PC-3 (cell line): ENCODE results near the gene SCYGR5. TPM values are rescaled to one million over a fixed set of nuclear protein-coding genes. Genes with fewer than 3 reads are reported as not detected.

Experiments used
- ATAC-seq: fragments of 200-7000 bp; cut with Tn5 transposase; 2 replicates; pipeline ENCODE4 v1.9.1; 2020; ENCODE audit warnings: mild to moderate bottlenecking, moderate library complexity
- BruUV-seq: library from RNA; stranded (reverse); fragments of 400-500 nt; replicated peaks from 2 replicates; lab custom pipeline; 2021; lab: Mats Ljungman, UMichigan
- CTCF ChIA-PET: fragments of 300-600 bp; sonication (Branson Sonifier 250); formaldehyde crosslinking; loops from one replicate; lab custom pipeline; 2022; ENCODE audit warnings: antibody characterized with exemption; lab: Charles Lee
- POLR2A ChIA-PET: fragments of 300-600 bp; sonication (Branson Sonifier 250); formaldehyde crosslinking; loops from one replicate; lab custom pipeline; 2022; ENCODE audit warnings: antibody characterized with exemption; ENCODE audit not compliant: unreplicated experiment; lab: Charles Lee
- DNase-seq: peaks from one replicate; pipeline ENCODE4 v3.0.0-alpha.2; 2015
- H2AFZ ChIP-seq: fragments of 300-600 bp; sonication (generic); 2 replicates; pipeline ENCODE4 v1.6.0; 2016; ENCODE audit warnings: antibody characterized with exemption, low read length
- H3F3A ChIP-seq: fragments of 300-600 bp; sonication (generic); one replicate; pipeline ENCODE4 v1.6.0; 2017; ENCODE audit warnings: antibody characterized with exemption, low read length, control low read depth, mild to moderate bottlenecking; ENCODE audit not compliant: unreplicated experiment
- H3K27ac ChIP-seq: fragments of 300-600 bp; sonication (generic); 2 replicates; pipeline ENCODE4 v1.5.1; 2016; ENCODE audit warnings: mild to moderate bottlenecking, low read length
- H3K27me3 ChIP-seq: fragments of 300-600 bp; sonication (generic); 2 replicates; pipeline ENCODE4 v1.6.1; 2016; ENCODE audit warnings: low read length, mixed read lengths
- H3K36me3 ChIP-seq: fragments of 300-600 bp; sonication (generic); 2 replicates; pipeline ENCODE4 v1.6.1; 2016; ENCODE audit warnings: low read depth, mixed run types, low read length, mixed read lengths
- H3K4me1 ChIP-seq: fragments of 300-600 bp; sonication (generic); 2 replicates; pipeline ENCODE4 v1.5.1; 2016; ENCODE audit warnings: low read length; ENCODE audit not compliant: insufficient read depth
- H3K4me2 ChIP-seq: fragments of 300-600 bp; sonication (generic); 2 replicates; pipeline ENCODE4 v1.6.0; 2016; ENCODE audit warnings: low read length
- H3K4me3 ChIP-seq: fragments of 300-600 bp; sonication (generic); 2 replicates; pipeline ENCODE4 v1.5.1; 2016; ENCODE audit warnings: mild to moderate bottlenecking, low read length, mixed read lengths
- H3K79me2 ChIP-seq: fragments of 300-600 bp; sonication (generic); 2 replicates; pipeline ENCODE4 v1.6.1; 2017; ENCODE audit warnings: low read length, mixed read lengths
- H3K9ac ChIP-seq: fragments of 300-600 bp; sonication (generic); 2 replicates; pipeline ENCODE4 v1.6.0; 2016; ENCODE audit warnings: mild to moderate bottlenecking, low read length
- H3K9me2 ChIP-seq: fragments of 300-600 bp; sonication (generic); replicated peaks from 2 replicates; pipeline ENCODE4 v1.6.1; 2016; ENCODE audit warnings: mixed run types, low read length, mixed read lengths
- H3K9me3 ChIP-seq: fragments of 300-600 bp; sonication (generic); 2 replicates; pipeline ENCODE4 v1.6.1; 2016; ENCODE audit warnings: low read length, mixed read lengths
- H4K20me1 ChIP-seq: fragments of 300-600 bp; sonication (generic); 2 replicates; pipeline ENCODE4 v1.6.1; 2016; ENCODE audit warnings: low read length, mixed read lengths
- EZH2 ChIP-seq: fragments of 300-600 bp; sonication (generic); IDR thresholded peaks from one replicate; pipeline ENCODE4 v1.6.1; 2017; ENCODE audit warnings: antibody characterized with exemption, mild to moderate bottlenecking, low read length; ENCODE audit not compliant: unreplicated experiment
- EZH2phosphoT487 ChIP-seq: fragments of 300-600 bp; sonication (generic); IDR thresholded peaks from 2 replicates; pipeline ENCODE4 v1.6.1; 2018; ENCODE audit warnings: mild to moderate bottlenecking, antibody characterized with exemption, low read length, borderline replicate concordance
- intact Hi-C: fragments of 100-400 bp; cut with micrococcal nuclease; formaldehyde crosslinking; loops from 2 replicates; pipeline ENCODE4 v1.9.0; 2023
- total RNA-seq: library from RNA; depleted of rRNA; stranded (reverse); fragments of >200 nt; gene quantifications from 2 replicates; pipeline ENCODE4 v1.2.3, GENCODE V29; 2014
- TF ChIP-seq, protein P1 (sequence below): fragments of 300-600 bp; sonication (generic); conservative IDR thresholded peaks from 2 replicates; pipeline ENCODE4 v1.5.1; 2017; ENCODE audit warnings: antibody characterized with exemption, low read depth, mild to moderate bottlenecking, low read length

SCYGR5 gene
- total RNA-seq, 1 experiment from 2014 or later: not detected

DNA sequence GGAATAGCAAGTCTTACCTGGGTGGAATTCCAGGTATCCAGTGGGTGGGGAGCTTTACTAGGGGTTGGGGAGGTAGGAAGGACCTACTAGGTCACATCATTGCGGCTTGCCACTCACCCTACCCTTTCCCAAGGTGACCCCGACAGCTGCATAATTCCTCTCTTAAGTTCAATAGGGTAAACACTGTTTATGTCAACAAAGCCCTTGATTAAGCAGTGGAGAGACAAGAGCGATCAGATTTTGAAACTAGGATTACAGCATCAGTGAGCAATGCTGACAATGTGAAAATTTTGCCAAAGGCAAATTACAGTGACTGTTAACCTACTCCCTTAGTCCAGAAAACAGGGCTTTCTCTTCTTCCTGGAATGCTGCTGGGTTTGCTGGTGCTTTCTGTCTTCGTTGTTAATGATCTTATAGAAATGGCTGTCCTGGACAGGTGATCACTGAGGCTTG is 36.7 kb downstream of the SCYGR5 start:
- Histone ChIP-seq H3K36me3 (no peaks in the 10 kb centered on the region), H3K27me3 (no peaks in the 10 kb centered on the region), H3K9ac (no peak overlapping the region), H3K9me3 (no peaks in the 10 kb centered on the region), H3F3A (no peaks in the 10 kb centered on the region), H3K79me2 (no peaks in the 10 kb centered on the region), H3K27ac (peak overlapping the region; percentile 27; the same call in 1 of the 2 replicates), H3K4me2 (peak overlapping the region; percentile 75), H3K4me3 (peak overlapping the region; percentile 39; the same call in 1 of the 2 replicates), H3K9me2 (no peaks in the 10 kb centered on the region), H3K4me1 (peaks cover 22% of the 10 kb centered on the region), H2AFZ (no peak overlapping the region), H4K20me1 (no peaks in the 10 kb centered on the region)
- ChIA-PET POLR2A (no interaction called here), CTCF (interaction anchor here (0.6 kb wide), 1 partner anchor 150 kb away, joined by 5 read pairs; no protein-coding TSS in a partner anchor)
- intact Hi-C loops: no loop called here
- ATAC-seq (peak; percentile 75), DNase-seq (peak; percentile 85)
- no peak for TF ChIP-seq EZH2
- TF ChIP-seq, protein P1, sequence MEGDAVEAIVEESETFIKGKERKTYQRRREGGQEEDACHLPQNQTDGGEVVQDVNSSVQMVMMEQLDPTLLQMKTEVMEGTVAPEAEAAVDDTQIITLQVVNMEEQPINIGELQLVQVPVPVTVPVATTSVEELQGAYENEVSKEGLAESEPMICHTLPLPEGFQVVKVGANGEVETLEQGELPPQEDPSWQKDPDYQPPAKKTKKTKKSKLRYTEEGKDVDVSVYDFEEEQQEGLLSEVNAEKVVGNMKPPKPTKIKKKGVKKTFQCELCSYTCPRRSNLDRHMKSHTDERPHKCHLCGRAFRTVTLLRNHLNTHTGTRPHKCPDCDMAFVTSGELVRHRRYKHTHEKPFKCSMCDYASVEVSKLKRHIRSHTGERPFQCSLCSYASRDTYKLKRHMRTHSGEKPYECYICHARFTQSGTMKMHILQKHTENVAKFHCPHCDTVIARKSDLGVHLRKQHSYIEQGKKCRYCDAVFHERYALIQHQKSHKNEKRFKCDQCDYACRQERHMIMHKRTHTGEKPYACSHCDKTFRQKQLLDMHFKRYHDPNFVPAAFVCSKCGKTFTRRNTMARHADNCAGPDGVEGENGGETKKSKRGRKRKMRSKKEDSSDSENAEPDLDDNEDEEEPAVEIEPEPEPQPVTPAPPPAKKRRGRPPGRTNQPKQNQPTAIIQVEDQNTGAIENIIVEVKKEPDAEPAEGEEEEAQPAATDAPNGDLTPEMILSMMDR: no peak
- TF ChIP-seq EZH2phosphoT487: no peak
- BruUV-seq: no TSS peak

DNA sequence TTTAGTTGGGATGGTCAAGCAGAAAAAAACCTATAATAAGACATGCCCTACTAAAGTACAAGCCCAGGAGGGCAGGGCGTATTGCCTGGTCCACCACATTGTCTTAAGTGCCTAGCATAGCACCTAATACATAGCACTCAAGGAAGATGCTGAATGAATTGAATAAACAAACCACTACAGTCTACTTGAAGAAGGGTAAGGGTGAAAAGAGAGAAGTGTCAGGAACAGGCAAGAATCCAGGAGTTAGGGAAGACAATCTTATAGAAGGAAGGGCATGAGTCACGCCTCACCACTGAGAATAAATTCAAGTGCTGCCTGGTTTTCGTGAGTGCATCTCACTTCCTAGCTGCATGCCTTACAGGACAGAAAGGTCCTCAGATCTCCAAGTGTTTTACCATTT is 37.4 kb downstream of the SCYGR5 start:
- Histone ChIP-seq H3F3A (no peaks in the 10 kb centered on the region), H3K27me3 (no peaks in the 10 kb centered on the region), H3K9me2 (no peaks in the 10 kb centered on the region), H3K9me3 (no peaks in the 10 kb centered on the region), H3K79me2 (no peaks in the 10 kb centered on the region), H3K27ac (peak overlapping the region; percentile 27; the same call in 1 of the 2 replicates), H3K4me3 (peak overlapping the region; percentile 39; the same call in 1 of the 2 replicates), H3K9ac (no peak overlapping the region), H3K4me1 (peaks cover 22% of the 10 kb centered on the region), H3K4me2 (peak overlapping the region; percentile 75), H2AFZ (no peak overlapping the region), H3K36me3 (no peaks in the 10 kb centered on the region), H4K20me1 (no peaks in the 10 kb centered on the region)
- intact Hi-C loops: no loop called here
- ATAC-seq: peak; percentile 86
- ChIA-PET CTCF (no interaction called here), POLR2A (no interaction called here)
- BruUV-seq: no TSS peak
- TF ChIP-seq EZH2 (no peak), EZH2phosphoT487 (no peak)
- TF ChIP-seq, protein P1: no peak
- peak; percentile 77 for DNase-seq

DNA sequence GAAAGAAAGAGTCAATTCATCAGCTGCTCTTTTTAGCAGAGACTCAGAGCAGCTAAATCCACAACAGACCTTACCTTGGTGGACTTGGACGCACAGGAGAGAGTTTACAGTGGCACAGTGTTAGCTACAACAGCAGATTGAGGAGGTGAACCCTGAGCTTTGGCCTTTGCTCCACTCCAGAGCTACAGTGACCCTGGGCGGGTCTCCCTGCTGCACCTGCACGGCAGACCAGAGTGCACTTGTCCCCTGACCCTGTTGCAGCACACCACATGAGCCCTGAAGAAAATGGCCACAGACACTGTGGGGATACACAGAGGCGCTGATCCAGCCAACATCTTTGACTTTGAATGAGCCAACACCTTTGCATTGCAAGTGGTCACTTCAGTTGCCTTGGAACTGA is 40.3 kb downstream of the SCYGR5 start:
- Histone ChIP-seq H3K9ac (no peak overlapping the region), H2AFZ (no peak overlapping the region), H3K4me1 (peaks cover 22% of the 10 kb centered on the region), H4K20me1 (no peaks in the 10 kb centered on the region), H3F3A (no peaks in the 10 kb centered on the region), H3K9me3 (no peaks in the 10 kb centered on the region), H3K4me3 (no peak overlapping the region), H3K4me2 (no peak overlapping the region), H3K36me3 (no peaks in the 10 kb centered on the region), H3K79me2 (no peaks in the 10 kb centered on the region), H3K27ac (no peak overlapping the region), H3K27me3 (no peaks in the 10 kb centered on the region), H3K9me2 (no peaks in the 10 kb centered on the region)
- DNase-seq: no peak
- TF ChIP-seq, protein P1: no peak
- TF ChIP-seq EZH2 (no peak), EZH2phosphoT487 (no peak)
- no peak for ATAC-seq
- BruUV-seq: no TSS peak
- ChIA-PET CTCF (no interaction called here), POLR2A (no interaction called here)
- intact Hi-C loops: no loop called here
